ENCODE data around the gene SERGEF. TPM values are rescaled to one million over a fixed set of nuclear protein-coding genes. Genes with fewer than 3 reads are reported as not detected.

Gene SERGEF
- total RNA-seq, 1 experiment from 2014 or later = 28.7 TPM

DNA sequence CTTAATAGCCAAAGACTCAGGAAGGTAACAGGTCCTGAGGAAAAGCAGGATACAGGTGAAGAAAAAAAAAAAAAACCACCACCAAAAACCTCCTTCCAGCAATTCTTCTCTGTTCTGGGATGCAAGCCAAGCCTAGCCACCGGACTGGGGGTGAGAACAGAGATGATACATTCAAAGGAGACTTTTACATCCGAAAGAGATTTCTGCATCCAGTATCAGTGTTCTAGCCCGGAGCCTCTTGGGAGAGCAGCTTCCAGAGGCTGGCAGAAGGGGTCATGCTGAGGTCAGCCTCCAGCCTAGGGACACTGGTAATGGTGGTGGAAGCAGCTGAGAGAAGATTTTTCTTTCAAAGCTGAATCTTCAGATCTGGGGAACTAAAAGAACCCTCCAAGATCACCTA is 202.1 kb downstream of the SERGEF start:
- intact Hi-C loops (cut with micrococcal nuclease; ENCODE audit: unreplicated experiment) = loop anchor here (5.0 kb wide), 1 partner anchor 48 kb away; no protein-coding TSS in a partner anchor
- no peak overlapping the region for H3K27ac ChIP-seq
- no peak overlapping the region for H3K4me3 ChIP-seq
- peaks cover 32% of the 10 kb centered on the region for H3K4me1 ChIP-seq (replicated peaks; ENCODE audit: insufficient read depth)
- peak in 1 of 2 experiments; percentile 24 for DNase-seq
- CTCF ChIA-PET = no interaction called here
- TF ChIP-seq CTCF (conservative IDR thresholded peaks at IDR 0.05) (no peak), EZH2 (IDR thresholded peaks at IDR 0.05; ENCODE audit: low read depth) (no peak)
- POLR2A ChIA-PET (ENCODE audit: unreplicated experiment) = no interaction called here
- no peaks in the 10 kb centered on the region for H4K20me1 ChIP-seq (ENCODE audit: insufficient read depth)
- H3K9me3 ChIP-seq (ENCODE audit: insufficient read depth, low read depth) = no peaks in the 10 kb centered on the region
- H3K27me3 ChIP-seq (ENCODE audit: insufficient read depth, low read depth) = no peaks in the 10 kb centered on the region
- BruUV-seq (replicated peaks) = no TSS peak
- no peaks in the 10 kb centered on the region for H3K36me3 ChIP-seq (ENCODE audit: low read depth)
- no peak overlapping the region for H2AFZ ChIP-seq
- no peaks in the 10 kb centered on the region for H3K79me2 ChIP-seq (ENCODE audit: low read depth)
- no peaks in the 10 kb centered on the region for H3K9me2 ChIP-seq (ENCODE audit: insufficient read depth)
- no peak overlapping the region for H3K4me2 ChIP-seq
- peaks cover 27% of the 10 kb centered on the region; the same call in 1 of the 2 replicates for H3F3A ChIP-seq (ENCODE audit: insufficient read depth, low read depth)

DNA sequence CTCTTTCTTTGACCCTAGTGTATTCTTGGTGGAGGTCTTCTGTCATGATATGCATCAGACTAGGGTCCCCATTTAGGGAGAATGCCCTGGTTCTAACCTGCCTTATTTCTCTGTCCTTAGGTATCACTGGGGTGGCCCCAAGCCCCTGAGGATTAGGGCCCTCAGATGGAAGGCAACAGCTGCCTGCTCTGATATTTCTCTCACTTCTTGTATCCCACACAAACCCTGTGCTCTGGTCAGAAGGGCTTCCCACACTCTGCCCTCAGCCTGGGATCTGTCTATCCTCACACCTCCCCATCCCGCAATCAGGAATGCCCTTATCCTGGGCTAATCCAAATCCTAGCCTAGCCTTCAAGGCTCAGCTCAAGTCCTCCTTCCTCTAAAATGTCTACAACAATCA is 202.8 kb downstream of the SERGEF start:
- H3F3A ChIP-seq (ENCODE audit: insufficient read depth, low read depth) = peaks cover 27% of the 10 kb centered on the region; the same call in 1 of the 2 replicates
- CTCF ChIA-PET = no interaction called here
- no peak overlapping the region for H3K4me3 ChIP-seq
- H3K36me3 ChIP-seq (ENCODE audit: low read depth) = no peaks in the 10 kb centered on the region
- no peak overlapping the region for H2AFZ ChIP-seq
- no peaks in the 10 kb centered on the region for H3K79me2 ChIP-seq (ENCODE audit: low read depth)
- H4K20me1 ChIP-seq (ENCODE audit: insufficient read depth) = no peaks in the 10 kb centered on the region
- H3K27me3 ChIP-seq (ENCODE audit: insufficient read depth, low read depth) = no peaks in the 10 kb centered on the region
- no peaks in the 10 kb centered on the region for H3K9me3 ChIP-seq (ENCODE audit: insufficient read depth, low read depth)
- intact Hi-C loops (cut with micrococcal nuclease; ENCODE audit: unreplicated experiment) = loop anchor here (5.0 kb wide), 1 partner anchor 48 kb away; no protein-coding TSS in a partner anchor
- TF ChIP-seq CTCF (conservative IDR thresholded peaks at IDR 0.05) (no peak), EZH2 (IDR thresholded peaks at IDR 0.05; ENCODE audit: low read depth) (no peak)
- no peaks in the 10 kb centered on the region for H3K9me2 ChIP-seq (ENCODE audit: insufficient read depth)
- POLR2A ChIA-PET (ENCODE audit: unreplicated experiment) = no interaction called here
- no TSS peak for BruUV-seq (replicated peaks)
- no peak for DNase-seq
- H3K27ac ChIP-seq = no peak overlapping the region
- no peak overlapping the region for H3K4me2 ChIP-seq
- peaks cover 32% of the 10 kb centered on the region for H3K4me1 ChIP-seq (replicated peaks; ENCODE audit: insufficient read depth)

GRCh38 chr11:17807034-17807433 is 205.8 kb downstream of the SERGEF start:
- CTCF ChIA-PET = no interaction called here
- Histone ChIP-seq H3K4me3 (no peak overlapping the region), H3K27ac (no peak overlapping the region), H3K79me2 (ENCODE audit: low read depth) (no peaks in the 10 kb centered on the region), H3F3A (ENCODE audit: insufficient read depth, low read depth) (no peaks in the 10 kb centered on the region), H3K9me3 (ENCODE audit: insufficient read depth, low read depth) (no peaks in the 10 kb centered on the region), H3K4me2 (no peak overlapping the region), H3K9me2 (ENCODE audit: insufficient read depth) (no peaks in the 10 kb centered on the region), H2AFZ (no peak overlapping the region), H3K27me3 (ENCODE audit: insufficient read depth, low read depth) (no peaks in the 10 kb centered on the region), H4K20me1 (ENCODE audit: insufficient read depth) (no peaks in the 10 kb centered on the region), H3K36me3 (ENCODE audit: low read depth) (no peaks in the 10 kb centered on the region), H3K4me1 (replicated peaks; ENCODE audit: insufficient read depth) (peaks cover 7% of the 10 kb centered on the region)
- TF ChIP-seq CTCF (conservative IDR thresholded peaks at IDR 0.05) = no peak
- TF ChIP-seq EZH2 (IDR thresholded peaks at IDR 0.05; ENCODE audit: low read depth) = no peak
- no TSS peak for BruUV-seq (replicated peaks)
- intact Hi-C loops (cut with micrococcal nuclease; ENCODE audit: unreplicated experiment) = no loop called here
- POLR2A ChIA-PET (ENCODE audit: unreplicated experiment) = no interaction called here
- no peak for DNase-seq

All from PC-9 (cell line).